Hepatocyte (in vitro differentiated cells): ENCODE measurements around the gene FGGY. TPM values are rescaled to one million over a fixed set of nuclear protein-coding genes. Genes with fewer than 3 reads are reported as not detected.
"Not testable (repeated sequence)": the region's sequence is repeated elsewhere in the genome, so short reads cannot be mapped to it uniquely, and the experiment has no call there.

Source experiments
- DNase-seq: peaks from one replicate; pipeline ENCODE4 v3.0.0-alpha.2; 2016; ENCODE audit warnings: low spot score
- H2AFZ ChIP-seq: fragments of 200-600 bp; sonication (generic); 2 replicates; pipeline ENCODE4 v1.6.0; 2016; ENCODE audit warnings: antibody characterized with exemption, mild to moderate bottlenecking
- H3K27ac ChIP-seq: fragments of 200-600 bp; sonication (generic); 2 replicates; pipeline ENCODE4 v1.5.1; 2016; ENCODE audit warnings: mild to moderate bottlenecking
- H3K27me3 ChIP-seq: fragments of 200-600 bp; sonication (generic); 2 replicates; pipeline ENCODE4 v1.6.1; 2016
- H3K36me3 ChIP-seq: fragments of 200-600 bp; sonication (generic); replicated peaks from 2 replicates; pipeline ENCODE4 v1.5.1; 2016; ENCODE audit warnings: low read depth; ENCODE audit not compliant: insufficient read depth
- H3K4me1 ChIP-seq: fragments of 200-600 bp; sonication (generic); 2 replicates; pipeline ENCODE4 v1.5.1; 2016; ENCODE audit warnings: mild to moderate bottlenecking, moderate library complexity; ENCODE audit not compliant: insufficient read depth
- H3K4me2 ChIP-seq: fragments of 200-600 bp; sonication (generic); 2 replicates; pipeline ENCODE4 v1.6.0; 2016
- H3K4me3 ChIP-seq: fragments of 200-600 bp; sonication (generic); 2 replicates; pipeline ENCODE4 v1.5.1; 2016; ENCODE audit warnings: mild to moderate bottlenecking
- H3K79me2 ChIP-seq: fragments of 200-600 bp; sonication (generic); 2 replicates; pipeline ENCODE4 v1.6.0; 2017; ENCODE audit warnings: mild to moderate bottlenecking
- H3K9me2 ChIP-seq: fragments of 200-600 bp; sonication (generic); replicated peaks from 2 replicates; pipeline ENCODE4 v1.6.0; 2017; ENCODE audit warnings: mild to moderate bottlenecking; ENCODE audit not compliant: insufficient read depth
- H3K9me3 ChIP-seq: fragments of 200-600 bp; sonication (generic); 2 replicates; pipeline ENCODE4 v1.5.1; 2016; ENCODE audit warnings: low read depth, mild to moderate bottlenecking
- H4K20me1 ChIP-seq: fragments of 200-600 bp; sonication (generic); 2 replicates; pipeline ENCODE4 v1.6.0; 2016; ENCODE audit warnings: mild to moderate bottlenecking; ENCODE audit not compliant: insufficient read depth, poor library complexity, severe bottlenecking
- CTCF ChIP-seq: fragments of 200-600 bp; sonication (generic); IDR thresholded peaks from 2 replicates; pipeline ENCODE4 v1.5.1; 2016; ENCODE audit warnings: antibody characterized with exemption, mild to moderate bottlenecking; ENCODE audit not compliant: poor library complexity
- EZH2 ChIP-seq: fragments of 200-600 bp; sonication (generic); IDR thresholded peaks from 2 replicates; pipeline ENCODE4 v1.6.1; 2016; ENCODE audit warnings: antibody characterized with exemption, mild to moderate bottlenecking, borderline replicate concordance
- EZH2phosphoT487 ChIP-seq: fragments of 200-600 bp; sonication (generic); IDR thresholded peaks from one replicate; pipeline ENCODE4 v1.6.1; 2018; ENCODE audit warnings: antibody characterized with exemption, mild to moderate bottlenecking, low read depth, moderate library complexity; ENCODE audit not compliant: unreplicated experiment, severe bottlenecking
- WGBS: methylation state at CpG from one replicate; pipeline ENCODE4 v1.1.6; 2016; ENCODE audit warnings: low lambda C conversion rate; ENCODE audit errors: missing lambda C conversion rate; 5-methylcytosine and 5-hydroxymethylcytosine counted together
- polyA plus RNA-seq: library from polyadenylated mRNA; unstranded; fragments of >200 nt; fragmentation: Nextera tagmentation; extraction: Ambion mirVana; gene quantifications from 2 replicates; pipeline ENCODE4 v1.2.1, GENCODE V29; 2016
- total RNA-seq: library from RNA; depleted of rRNA; stranded (reverse); fragments of >200 nt; gene quantifications from 2 replicates; pipeline ENCODE4 v1.2.3, GENCODE V29; 2014

Gene FGGY
- total and polyA plus RNA-seq, 2 experiments from 2014 or later, result 18.0 to 20.6 TPM

- Histone ChIP-seq H3K9me2 (no peaks in the 10 kb centered on the region), H3K79me2 (no peaks in the 10 kb centered on the region), H4K20me1 (no peaks in the 10 kb centered on the region), H3K4me3 (no peak overlapping the region), H3K36me3 (no peaks in the 10 kb centered on the region), H3K4me1 (peaks cover 23% of the 10 kb centered on the region), H3K27ac (no peak overlapping the region), H3K27me3 (no peaks in the 10 kb centered on the region), H3K9me3 (no peaks in the 10 kb centered on the region), H3K4me2 (no peak overlapping the region), H2AFZ (no peak overlapping the region)
- no peak for DNase-seq
- TF ChIP-seq EZH2 (no peak), EZH2phosphoT487 (no peak), CTCF (no peak)
- 97% methylated on average over 3 of the region's 3 CpGs for WGBS
These were observed 412.4 kb downstream of the FGGY start for GRCh38 chr1:59709333-59709732.

DNA sequence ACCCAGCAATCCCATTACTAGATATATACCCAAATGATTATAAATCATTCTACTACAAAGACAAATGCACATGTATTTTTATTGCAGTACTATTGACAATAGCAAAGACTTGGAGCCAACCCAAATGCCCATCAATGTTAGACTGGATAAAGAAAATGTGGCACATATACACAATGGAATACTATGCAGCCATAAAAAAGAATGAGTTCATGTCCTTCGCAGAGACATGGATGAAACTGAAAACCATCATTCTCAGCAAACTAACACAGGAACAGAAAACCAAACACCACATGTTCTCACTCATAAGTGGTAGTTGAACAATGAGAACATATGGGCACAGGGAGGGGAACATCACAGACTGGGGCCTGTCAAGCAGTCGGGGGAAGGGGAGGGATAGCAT, 414.0 kb downstream of the FGGY start:
- H3K9me3 ChIP-seq, DNase-seq: not testable (repeated sequence)
- WGBS, result 100% methylated on average over 2 of the region's 2 CpGs

DNA sequence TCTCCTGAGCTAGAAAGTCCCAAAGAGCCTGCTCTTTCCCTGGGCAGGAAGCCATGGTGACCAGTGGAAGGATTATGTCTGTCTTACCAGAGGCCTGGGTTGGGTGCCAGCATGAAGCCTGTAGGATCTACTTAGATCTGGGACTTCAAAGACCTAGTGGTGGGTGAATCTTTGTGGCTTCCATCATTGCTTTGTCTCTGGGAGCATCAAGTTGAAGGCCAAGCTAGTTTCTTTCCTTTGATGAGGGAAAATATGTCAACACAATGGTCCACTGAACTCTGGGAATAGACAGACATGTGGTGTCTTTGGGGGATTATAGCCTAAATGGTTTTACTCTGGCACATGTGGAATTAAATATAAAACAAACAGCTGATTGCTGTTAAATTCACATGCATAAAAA, 417.3 kb downstream of the FGGY start:
- Histone ChIP-seq H3K9me2 (no peaks in the 10 kb centered on the region), H3K27ac (no peak overlapping the region)

More for the DNA sequence above, 414.0 kb downstream of the FGGY start:
- not testable (repeated sequence) for H3K4me2 ChIP-seq, H4K20me1 ChIP-seq, H3K27ac ChIP-seq, H3K9me2 ChIP-seq, H3K4me3 ChIP-seq, H3K79me2 ChIP-seq, H2AFZ ChIP-seq, H3K27me3 ChIP-seq, H3K36me3 ChIP-seq
- peaks cover 15% of the 10 kb centered on the region for H3K4me1 ChIP-seq

DNA sequence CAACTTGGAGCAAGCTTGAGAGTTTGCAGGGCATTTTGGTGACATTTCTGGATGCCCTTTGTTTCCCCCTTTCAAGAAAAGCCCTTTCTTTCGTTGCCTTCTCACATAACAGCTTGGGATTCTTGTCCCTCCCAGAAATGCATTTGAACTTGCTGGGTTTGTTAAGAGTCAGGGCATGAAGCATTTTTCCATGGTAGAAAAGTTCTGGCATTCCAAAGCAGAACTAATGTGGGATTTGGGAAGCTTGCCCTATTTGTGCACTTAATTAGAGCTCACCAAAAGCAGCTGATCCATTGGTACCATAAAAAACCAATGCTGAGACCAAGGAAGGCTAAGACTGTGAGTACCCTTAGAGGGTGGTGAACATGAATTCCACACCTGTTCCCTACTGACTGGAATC, 418.1 kb downstream of the FGGY start:
- no peaks in the 10 kb centered on the region for H3K27me3 ChIP-seq
- no peaks in the 10 kb centered on the region for H3K9me3 ChIP-seq
- H3K4me1 ChIP-seq, result no peaks in the 10 kb centered on the region
- H3K4me2 ChIP-seq, result no peak overlapping the region
- no peaks in the 10 kb centered on the region for H3K9me2 ChIP-seq
- no peak overlapping the region for H3K4me3 ChIP-seq
- no peaks in the 10 kb centered on the region for H3K36me3 ChIP-seq
- H3K27ac ChIP-seq, result no peak overlapping the region
- DNase-seq, result no peak
- no peaks in the 10 kb centered on the region for H3K79me2 ChIP-seq
- no peaks in the 10 kb centered on the region for H4K20me1 ChIP-seq
- no peak overlapping the region for H2AFZ ChIP-seq
- 67% methylated on average over 1 of the region's 1 CpG for WGBS
- TF ChIP-seq CTCF, result no peak
- no peak for TF ChIP-seq EZH2
- TF ChIP-seq EZH2phosphoT487, result no peak

More for the DNA sequence above, 417.3 kb downstream of the FGGY start:
- Histone ChIP-seq H3K27me3 (no peaks in the 10 kb centered on the region), H3K4me3 (no peak overlapping the region), H3K36me3 (no peaks in the 10 kb centered on the region), H2AFZ (no peak overlapping the region), H3K9me3 (no peaks in the 10 kb centered on the region), H3K4me1 (no peaks in the 10 kb centered on the region), H4K20me1 (no peaks in the 10 kb centered on the region), H3K4me2 (no peak overlapping the region), H3K79me2 (no peaks in the 10 kb centered on the region)
- no peak for DNase-seq
- TF ChIP-seq CTCF, result no peak
- TF ChIP-seq EZH2, result no peak
- no peak for TF ChIP-seq EZH2phosphoT487
